NAMALWA (cell line): ENCODE results near the gene PITPNM3.

Source experiments
- DNase-seq: peaks from one replicate; pipeline ENCODE4 v3.0.0-alpha.2; 2015; ENCODE audit warnings: low spot score

Gene PITPNM3

GRCh38 chr17:6551869-6552531 is 4.4 kb downstream of the PITPNM3 start:
- DNase-seq, result no peak

- DNase-seq, result no peak
Observed at GRCh38 chr17:6551356-6551755, 5.0 kb downstream of the PITPNM3 start.

GRCh38 chr17:6549384-6550036 is 6.8 kb downstream of the PITPNM3 start:
- no peak for DNase-seq

- no peak for DNase-seq
Observed at GRCh38 chr17:6548578-6549330, 7.6 kb downstream of the PITPNM3 start.

GRCh38 chr17:6548034-6548433 is 8.3 kb downstream of the PITPNM3 start:
- DNase-seq, result no peak

- no peak for DNase-seq
Observed at GRCh38 chr17:6547336-6547735, 9.0 kb downstream of the PITPNM3 start.

DNA sequence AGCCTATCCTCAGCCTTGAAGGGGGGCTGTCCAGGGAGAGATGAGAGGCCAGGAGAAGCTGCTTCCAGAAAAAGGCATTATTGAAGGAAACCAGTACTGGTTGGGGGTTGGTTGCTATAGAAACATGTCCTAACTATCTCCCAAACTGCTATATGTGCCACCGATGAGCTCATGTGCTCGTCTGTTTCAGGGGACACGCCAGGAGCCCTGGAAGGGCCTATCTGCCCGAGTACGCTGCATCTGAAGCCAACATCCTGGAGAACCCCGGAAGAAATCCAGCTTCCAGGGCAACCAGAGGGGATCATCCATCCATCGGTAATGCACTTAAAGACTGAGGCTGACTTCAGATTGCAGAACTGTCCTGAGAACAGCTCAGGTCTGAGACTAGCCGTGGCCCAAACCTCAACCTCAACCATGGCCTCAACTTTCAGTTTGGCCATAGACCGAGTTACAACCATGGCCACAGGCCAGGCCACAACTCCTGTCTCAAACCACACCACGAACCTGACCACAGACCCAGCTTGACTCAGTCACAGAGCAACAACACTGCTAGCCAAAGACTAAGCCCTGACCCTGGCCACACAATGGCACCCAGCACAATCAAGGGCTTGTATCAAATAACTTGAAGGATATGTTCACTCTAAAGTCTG is 10.2 kb downstream of the PITPNM3 start:
- DNase-seq, result no peak

GRCh38 chr17:6545291-6545690 is 11.1 kb downstream of the PITPNM3 start:
- DNase-seq, result no peak

DNA sequence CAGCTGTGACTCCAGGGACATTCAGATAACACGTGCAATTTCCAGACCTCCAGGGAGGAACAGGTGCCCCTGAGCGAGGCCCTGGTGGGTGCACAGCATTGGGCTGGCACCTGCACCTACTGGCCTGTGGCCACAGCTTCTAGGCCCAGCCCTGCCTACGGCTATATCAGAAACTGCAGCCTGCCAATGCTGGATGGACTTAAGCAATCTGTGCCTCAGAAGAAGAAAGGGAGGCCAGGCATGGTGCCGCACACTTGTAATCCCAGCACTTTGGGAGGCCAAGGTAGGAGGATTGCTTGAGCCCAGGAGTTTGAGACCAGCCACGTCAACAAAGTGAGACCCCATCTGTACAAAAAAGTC is 12.4 kb downstream of the PITPNM3 start:
- DNase-seq, result no peak

DNA sequence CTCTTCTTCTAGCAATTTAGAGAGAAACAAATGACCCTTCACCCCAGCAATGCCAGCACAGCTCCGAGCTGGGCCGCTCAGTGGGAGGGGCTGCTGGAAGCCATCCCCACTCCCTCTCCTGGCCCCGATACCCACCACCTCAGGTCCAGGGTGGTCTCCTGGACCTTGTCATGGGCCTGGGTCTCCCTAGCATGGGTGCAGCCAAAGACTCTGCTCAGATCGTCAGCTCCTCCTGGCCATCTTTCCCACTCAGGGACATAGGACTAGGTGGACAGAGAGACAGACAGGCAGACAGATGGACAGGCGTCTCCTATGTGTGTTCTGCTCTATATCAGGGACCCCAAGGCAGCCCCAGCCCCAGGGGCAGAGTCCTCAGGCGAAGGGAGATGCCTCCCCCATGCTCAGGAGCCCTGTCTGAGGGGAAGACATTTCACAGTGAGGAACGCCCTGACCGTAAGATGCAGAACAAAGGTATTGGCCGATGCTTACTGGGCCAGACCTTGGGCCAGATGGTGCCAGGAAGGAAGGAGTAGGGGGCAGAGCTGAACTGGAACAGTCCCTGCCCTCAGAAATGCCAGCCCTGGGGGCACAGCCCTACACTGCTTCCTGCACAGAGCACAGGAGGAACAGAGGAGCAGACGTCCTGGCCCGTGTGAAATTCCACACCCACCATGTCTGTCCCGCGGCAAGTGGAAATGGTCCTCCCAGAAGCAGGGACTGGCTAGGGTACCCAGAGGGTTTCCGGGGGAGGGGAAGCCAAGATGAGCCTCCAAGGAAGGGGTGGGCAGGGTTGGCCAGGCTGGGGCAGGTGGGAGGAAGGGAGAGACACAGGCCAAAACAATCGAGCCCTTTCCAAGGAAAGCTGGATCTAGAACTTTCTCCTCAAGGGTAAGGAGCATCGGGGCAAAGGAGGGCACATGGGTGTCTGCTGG is 13.0 kb downstream of the PITPNM3 start:
- DNase-seq, result no peak

DNA sequence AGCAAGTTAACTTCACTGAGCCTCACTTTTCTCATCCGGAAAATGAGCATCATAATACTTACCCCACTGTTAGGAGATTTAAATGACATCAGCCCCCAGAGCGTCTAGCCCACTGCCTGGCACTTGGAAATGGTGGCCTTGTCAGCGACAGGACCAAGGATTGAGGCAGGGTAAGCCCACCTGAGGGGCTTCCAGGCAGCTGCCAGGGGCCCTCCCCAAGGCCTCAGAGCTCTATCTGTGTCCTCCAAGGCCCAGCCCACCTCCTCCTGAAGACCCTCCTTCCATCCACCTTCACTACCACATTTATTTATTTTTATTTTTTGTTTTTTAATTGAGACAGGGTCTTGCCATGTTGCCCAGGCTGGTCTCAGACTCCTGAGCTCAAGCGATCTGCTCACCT is 13.8 kb downstream of the PITPNM3 start:
- DNase-seq, result no peak

- no peak for DNase-seq
Observed at GRCh38 chr17:6541886-6542285, 14.5 kb downstream of the PITPNM3 start.

DNA sequence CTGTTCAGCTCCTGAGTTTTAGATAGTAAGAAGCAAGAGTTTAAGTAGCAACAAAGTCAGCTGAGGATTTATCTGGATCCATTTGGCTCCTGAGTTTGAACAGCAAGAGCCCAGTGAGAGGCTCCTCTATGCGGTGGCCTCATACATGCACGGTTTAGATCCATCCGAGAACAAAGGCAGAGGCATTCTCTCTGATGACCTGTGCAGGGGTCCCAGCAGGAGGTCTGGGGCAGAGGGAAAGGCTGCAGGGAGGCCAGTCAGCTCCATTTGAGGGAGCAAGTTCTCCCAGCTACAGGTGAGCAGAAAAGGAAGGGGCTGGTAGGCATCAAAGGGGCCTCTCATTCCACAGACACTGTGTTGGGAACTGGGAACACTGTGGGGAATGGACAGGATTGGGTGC is 16.5 kb downstream of the PITPNM3 start:
- no peak for DNase-seq

- DNase-seq, result no peak
Observed at GRCh38 chr17:6536566-6537065, 19.7 kb downstream of the PITPNM3 start.

- no peak for DNase-seq
Observed at GRCh38 chr17:6536053-6536452, 20.3 kb downstream of the PITPNM3 start.

GRCh38 chr17:6534846-6535514 is 21.4 kb downstream of the PITPNM3 start:
- no peak for DNase-seq

DNA sequence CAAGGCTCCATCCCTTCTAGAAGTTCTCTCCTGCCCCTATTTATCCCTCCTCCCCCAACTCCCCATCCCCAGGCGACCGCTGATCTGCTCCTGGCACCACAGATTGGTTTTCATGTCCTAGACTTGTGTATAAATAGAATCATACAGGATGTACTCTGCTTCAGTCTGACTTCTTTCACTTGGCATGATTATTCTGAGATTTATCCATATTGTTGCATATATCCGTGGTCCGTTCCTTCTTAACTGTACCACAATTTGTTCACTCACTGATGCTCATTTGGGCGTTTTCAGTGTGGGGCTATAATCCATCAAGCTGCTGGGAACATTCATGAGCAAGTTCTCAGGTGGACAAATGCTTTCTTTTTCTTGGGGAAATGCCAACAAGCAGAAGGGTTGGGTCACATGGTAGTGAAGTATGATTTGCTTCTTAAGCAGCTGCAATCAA is 23.9 kb downstream of the PITPNM3 start:
- no peak for DNase-seq

DNA sequence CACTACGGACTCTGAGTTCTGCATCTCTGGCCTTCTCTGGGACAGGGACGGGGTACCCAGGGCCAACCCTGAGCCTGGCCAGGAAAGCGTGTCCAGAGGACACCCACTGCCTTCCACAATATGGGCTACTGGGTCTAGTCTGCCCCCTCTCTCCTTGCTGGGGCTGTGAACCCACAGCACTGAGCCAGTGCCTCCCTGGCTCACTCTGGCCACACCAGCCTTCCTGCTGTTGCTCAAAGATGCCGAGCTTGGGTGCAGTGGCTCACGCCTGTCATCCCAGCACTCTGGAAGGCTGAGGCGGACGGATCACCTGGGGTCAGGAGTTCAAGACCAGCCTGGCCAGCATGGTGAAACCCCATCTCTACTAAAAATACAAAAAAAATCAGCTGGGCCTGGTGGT is 24.8 kb downstream of the PITPNM3 start:
- DNase-seq, result no peak

DNA sequence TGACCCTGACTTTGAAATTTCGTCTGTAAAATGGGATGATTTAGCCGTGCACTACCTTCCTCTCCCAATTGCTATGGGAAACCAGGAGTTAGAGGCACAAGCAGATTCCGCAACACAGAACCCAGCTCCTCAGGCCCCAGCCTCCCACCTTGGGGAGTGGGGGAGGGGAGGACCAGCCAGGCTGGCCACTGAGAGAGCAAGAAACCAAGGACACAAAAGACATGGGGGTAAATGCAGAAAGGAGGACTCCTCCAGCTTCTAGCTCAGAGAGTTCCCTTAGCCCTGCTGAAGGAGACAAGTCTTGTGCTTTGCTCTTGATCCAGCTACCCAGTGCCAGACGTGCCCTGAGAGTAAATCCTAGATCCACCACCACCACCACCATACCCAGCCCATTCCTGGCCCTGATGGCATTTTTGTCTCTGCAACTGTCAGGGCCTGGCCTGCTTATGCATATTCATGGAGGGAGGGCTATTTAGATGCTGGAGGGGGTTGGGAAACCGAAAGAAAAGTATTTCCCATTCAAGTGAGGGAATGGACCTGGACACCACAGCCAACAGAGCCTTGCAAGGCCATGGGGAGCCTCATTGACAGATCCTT is 25.9 kb downstream of the PITPNM3 start:
- no peak for DNase-seq

DNA sequence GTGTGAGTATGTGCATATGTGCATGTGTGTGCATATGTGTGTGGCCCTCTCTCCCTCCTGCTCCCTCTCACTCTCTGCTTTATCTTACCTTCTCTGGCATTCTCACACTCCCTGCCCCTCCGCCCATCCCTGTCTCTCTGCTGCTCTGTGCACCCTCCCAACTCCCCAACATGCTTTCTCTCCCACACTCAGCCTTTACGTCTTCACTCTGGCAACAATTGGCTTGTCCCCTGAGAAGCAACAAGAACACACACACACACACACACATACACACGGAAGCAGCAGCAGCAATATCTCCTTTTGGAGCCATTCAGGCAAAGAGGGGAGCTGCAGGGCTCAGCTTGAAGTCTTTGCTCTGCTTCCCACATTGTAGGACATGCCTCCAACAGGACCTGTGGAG is 27.8 kb downstream of the PITPNM3 start:
- no peak for DNase-seq
